Heart left ventricle (tissue), 16 donors: ENCODE data around the gene TMEM106C. TPM values are rescaled to one million over a fixed set of nuclear protein-coding genes. Genes with fewer than 3 reads are reported as not detected.

Experiments
- ATAC-seq, 4 donors: fragments of 200-7000 bp; cut with Tn5 transposase; one replicate each; pipeline ENCODE4 v1.9.1; 2020 to 2022; ENCODE audit warnings: moderate library complexity in 4 of 4, mild to moderate bottlenecking in 3 of 4, moderate number of reproducible peaks in 1 of 4
- DNase-seq, 5 donors: peaks; one replicate each; pipeline ENCODE4 v3.0.0-alpha.2; 2020
- H3K27ac ChIP-seq, 12 donors: fragments of 200-600 bp; sonication (generic) in 4 of 12; one replicate each; pipeline versions ENCODE4 v1.5.0 to v1.8.0; 2016 to 2022; ENCODE audit warnings: mild to moderate bottlenecking in 2 of 12
- H3K27me3 ChIP-seq, 9 donors: fragments of 200-600 bp; sonication (generic) in 2 of 9; one replicate each; pipeline versions ENCODE4 v1.5.1 to v1.8.0; 2016 to 2022; ENCODE audit warnings: mild to moderate bottlenecking in 3 of 9
- H3K36me3 ChIP-seq, 9 donors: fragments of 200-600 bp; sonication (generic) in 2 of 9; one replicate each; pipeline versions ENCODE4 v1.5.0 to v1.8.0; 2018 to 2022; ENCODE audit warnings: mild to moderate bottlenecking in 2 of 9
- H3K4me1 ChIP-seq, 12 donors: fragments of 200-600 bp; sonication (generic) in 4 of 12; one replicate each; pipeline versions ENCODE4 v1.5.0 to v1.8.0; 2016 to 2022; ENCODE audit warnings: mild to moderate bottlenecking in 3 of 12
- H3K4me3 ChIP-seq, 12 donors: fragments of 200-600 bp; sonication (generic) in 4 of 12; one replicate each; pipeline versions ENCODE4 v1.5.0 to v1.8.0; 2017 to 2022; ENCODE audit warnings: mild to moderate bottlenecking in 9 of 12, moderate library complexity in 4 of 12
- H3K9me3 ChIP-seq, 12 donors: fragments of 200-600 bp; sonication (generic) in 4 of 12; one replicate each; pipeline versions ENCODE4 v1.5.0 to v1.8.0; 2016 to 2022; ENCODE audit warnings: mild to moderate bottlenecking in 1 of 12
- CTCF ChIP-seq, 12 donors: fragments of 200-600 bp; sonication (generic) in 4 of 12; IDR thresholded peaks; one replicate each; pipeline versions ENCODE4 v1.5.0 to v1.8.0; 2018 to 2022; ENCODE audit warnings: antibody characterized with exemption in 12 of 12, mild to moderate bottlenecking in 5 of 12
- POLR2A ChIP-seq, 2 donors: fragments of 450-650 bp; IDR thresholded peaks; one replicate each; pipeline ENCODE4 v1.6.1; 2017; ENCODE audit warnings: antibody characterized with exemption in 2 of 2, mild to moderate bottlenecking in 2 of 2, moderate library complexity in 2 of 2
- WGBS, 4 donors: extraction: QIAGEN DNeasy Blood & Tissue Kit in 2 of 4; methylation state at CpG; one replicate each; pipeline versions ENCODE4 v1.1.5 to v1.1.7; 2013 to 2018; 5-methylcytosine and 5-hydroxymethylcytosine counted together
- intact Hi-C, 10 donors: fragments of 100-400 bp; cut with DNase I; formaldehyde crosslinking; loops; one replicate each; pipeline versions ENCODE4 v1.11.1 to v1.14.2; 2022
- polyA plus RNA-seq, 2 donors: library from polyadenylated mRNA; stranded (reverse); fragments of 200-250 nt; gene quantifications; one replicate each; pipeline ENCODE4 v1.2.3, GENCODE V29; 2013
- total RNA-seq, 9 donors: library from RNA; depleted of rRNA in 2 of 9; stranded (reverse); fragments of >200 nt in 2 of 9; fragmentation: NEBNext Ultra II Directional in 3 of 9; extraction: Animal tissue kit (Norgen Biotek cat#: 25700) in 3 of 9; gene quantifications; one replicate each; pipeline versions ENCODE4 v1.1.0 to v1.2.4, GENCODE V29; 2016 to 2023
- donor health status: ischemic (EF 13 %, LVEDD 7.1; RV severe dilation, severe dysfunction).
- donor health status: healthy with polysubstance abuse.
- donor health status: DM: no; HTN: yes; CAD: no.
- donor health status: DM: no; HTN: no; CAD: no.
- donor health status: ischemic (EF 25% LVEDD 6.9; RV normal size, moderate dysfunction).
- donor health status: ischemic (EF 25% LVEDD 5.7; RV mildly dilated, moderate dysfunction).
- donor health status: healthy.
- donor health status: DM: yes; HTN: yes; CAD: no.
- donor health status: ischemic (EF 35%, LVEDD 5.7; RV mildly dilated, moderate dysfunction).
- donor health status: nonischemic (EF 11% LVEDD 7.7; RV severe dilation, severe dysfunction).
- donor health status: DM: yes; HTN: yes; CAD: no.
- donor health status: PGD.
- donor health status: ischemic (EF 29% LVEDD 5.4; RV normal size, mild dysfunction).
- donor health status: nonischemic (EF 23%, LVEDD 6.1; RV moderate dilation, normal function).

TMEM106C gene
- total and polyA plus RNA-seq, 11 donors: 23.0 to 66.6 (median 50.0) TPM

- peak overlapping the region; percentile 6 to 65 (median 54) for H3K4me3 ChIP-seq
- intact Hi-C loops: loop anchor here in 2 of 10 donors (5.0 kb wide), 1 partner anchor 39 kb away; the partner anchor contains the start of gene TMEM106C (in 2 of the 2)
- H3K9me3 ChIP-seq: no peaks in the 10 kb centered on the region
- peaks cover 20 to 81% (median 38%) of the 10 kb centered on the region in 9 donors for H3K27me3 ChIP-seq
- no peaks in the 10 kb centered on the region for H3K36me3 ChIP-seq
- ATAC-seq: peak in 3 of 4 donors; percentile 41 to 80 (median 61)
- 8 to 10% (median 9%) methylated on average over 18 of the region's 18 CpGs for WGBS, 4 donors
- TF ChIP-seq POLR2A (IDR thresholded peaks at IDR 0.05) (no peak), CTCF (IDR thresholded peaks at IDR 0.05) (no peak)
- H3K4me1 ChIP-seq: peaks cover 3 to 53% (median 41%) of the 10 kb centered on the region in 12 donors
- peak in 3 of 5 donors; percentile 32 to 57 (median 48) for DNase-seq
- H3K27ac ChIP-seq: peak overlapping the region in 7 of 12 donors; percentile 11 to 65 (median 47)
These were observed 37.6 kb downstream of the TMEM106C start for GRCh38 chr12:48000878-48001504.

- Histone ChIP-seq H3K9me3 (no peaks in the 10 kb centered on the region), H3K4me1 (peaks cover 3 to 47% (median 40%) of the 10 kb centered on the region in 12 donors), H3K27ac (peak overlapping the region in 7 of 12 donors; percentile 11 to 65 (median 47)), H3K27me3 (peaks cover 20 to 88% (median 41%) of the 10 kb centered on the region in 9 donors), H3K36me3 (no peaks in the 10 kb centered on the region), H3K4me3 (peak overlapping the region; percentile 6 to 65 (median 54))
- WGBS, 4 donors: 0 to 2% (median 1%) methylated on average over 51 to 57 of the region's 57 CpGs
- ATAC-seq: peak; percentile 77 to 93 (median 85)
- TF ChIP-seq POLR2A (IDR thresholded peaks at IDR 0.05): no peak
- TF ChIP-seq CTCF (IDR thresholded peaks at IDR 0.05): no peak
- intact Hi-C loops: loop anchor here in 2 of 10 donors (5.0 kb wide), 1 partner anchor 39 kb away; the partner anchor contains the start of gene TMEM106C (in 2 of the 2)
- DNase-seq: peak in 4 of 5 donors; percentile 50 to 64 (median 56)
These were observed 38.4 kb downstream of the TMEM106C start for GRCh38 chr12:48001505-48002413.

- no peak for ATAC-seq
- DNase-seq: no peak
- intact Hi-C loops: loop anchor here in 2 of 10 donors (5.0 kb wide), 1 partner anchor 40 kb away; the partner anchor contains the start of gene TMEM106C (in 2 of the 2)
- H3K27ac ChIP-seq: no peak overlapping the region
- no peaks in the 10 kb centered on the region for H3K36me3 ChIP-seq
- H3K9me3 ChIP-seq: no peaks in the 10 kb centered on the region
- WGBS, 4 donors: 2 to 3% (median 3%) methylated on average over 13 of the region's 13 CpGs
- no peak for TF ChIP-seq POLR2A (IDR thresholded peaks at IDR 0.05)
- TF ChIP-seq CTCF (IDR thresholded peaks at IDR 0.05): no peak
- H3K4me1 ChIP-seq: peaks cover 3 to 47% (median 40%) of the 10 kb centered on the region in 12 donors
- peaks cover 20 to 90% (median 44%) of the 10 kb centered on the region in 9 donors for H3K27me3 ChIP-seq
- H3K4me3 ChIP-seq: peak overlapping the region; percentile 6 to 65 (median 54)
These were observed 39.0 kb downstream of the TMEM106C start for GRCh38 chr12:48002414-48002730.
